Astrocyte of the cerebellum (primary cell): ENCODE data around the gene PREPL.

Source experiments
- DNase-seq: peaks from one replicate; pipeline ENCODE4 v3.0.0-alpha.2; 2011; ENCODE audit warnings: low read depth
- H3K4me3 ChIP-seq: 2 replicates; pipeline ENCODE4 v1.5.1; 2011; ENCODE audit warnings: mild to moderate bottlenecking, low read depth, low read length, moderate library complexity
- in situ Hi-C: cut with HindIII; loops from 2 replicates; pipeline ENCODE4 v1.10.0; 2017; ENCODE audit warnings: low sequenced_read_pairs
- TF ChIP-seq, protein P1 (sequence below): IDR thresholded peaks from 2 replicates; pipeline ENCODE4 v1.5.1; 2012; ENCODE audit warnings: low read length, low read depth, moderate library complexity, mild to moderate bottlenecking; ENCODE audit errors: missing control alignments

The PREPL gene

GRCh38 chr2:44333994-44334393 is 27.3 kb downstream of the PREPL start:
- in situ Hi-C loops = no loop called here
- TF ChIP-seq, protein P1, sequence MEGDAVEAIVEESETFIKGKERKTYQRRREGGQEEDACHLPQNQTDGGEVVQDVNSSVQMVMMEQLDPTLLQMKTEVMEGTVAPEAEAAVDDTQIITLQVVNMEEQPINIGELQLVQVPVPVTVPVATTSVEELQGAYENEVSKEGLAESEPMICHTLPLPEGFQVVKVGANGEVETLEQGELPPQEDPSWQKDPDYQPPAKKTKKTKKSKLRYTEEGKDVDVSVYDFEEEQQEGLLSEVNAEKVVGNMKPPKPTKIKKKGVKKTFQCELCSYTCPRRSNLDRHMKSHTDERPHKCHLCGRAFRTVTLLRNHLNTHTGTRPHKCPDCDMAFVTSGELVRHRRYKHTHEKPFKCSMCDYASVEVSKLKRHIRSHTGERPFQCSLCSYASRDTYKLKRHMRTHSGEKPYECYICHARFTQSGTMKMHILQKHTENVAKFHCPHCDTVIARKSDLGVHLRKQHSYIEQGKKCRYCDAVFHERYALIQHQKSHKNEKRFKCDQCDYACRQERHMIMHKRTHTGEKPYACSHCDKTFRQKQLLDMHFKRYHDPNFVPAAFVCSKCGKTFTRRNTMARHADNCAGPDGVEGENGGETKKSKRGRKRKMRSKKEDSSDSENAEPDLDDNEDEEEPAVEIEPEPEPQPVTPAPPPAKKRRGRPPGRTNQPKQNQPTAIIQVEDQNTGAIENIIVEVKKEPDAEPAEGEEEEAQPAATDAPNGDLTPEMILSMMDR = no peak
- no peak for DNase-seq
- H3K4me3 ChIP-seq = no peak overlapping the region

GRCh38 chr2:44330801-44331200 is 30.5 kb downstream of the PREPL start:
- H3K4me3 ChIP-seq = no peak overlapping the region
- no peak for DNase-seq
- in situ Hi-C loops = no loop called here
- TF ChIP-seq, protein P1 = no peak

DNA sequence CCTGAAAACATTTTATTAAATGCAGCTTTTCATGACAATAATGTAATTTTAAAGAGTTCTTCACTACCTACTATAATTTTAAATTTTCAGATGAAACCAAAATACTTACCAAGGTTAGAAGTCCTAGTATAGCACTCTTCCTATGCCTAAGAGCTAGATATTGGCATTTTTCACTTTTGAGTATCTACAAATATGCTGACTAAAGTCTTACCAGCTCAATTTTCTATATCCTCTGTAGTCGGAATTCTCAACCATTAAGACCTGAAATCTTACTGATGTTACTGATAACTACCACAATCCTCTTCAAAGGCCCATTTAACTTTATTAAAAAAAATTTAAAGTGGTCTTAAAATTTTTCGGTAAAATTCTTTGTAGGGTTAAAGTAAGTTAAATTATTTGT is 32.0 kb downstream of the PREPL start:
- no peak overlapping the region for H3K4me3 ChIP-seq
- in situ Hi-C loops = no loop called here
- TF ChIP-seq, protein P1 = no peak

DNA sequence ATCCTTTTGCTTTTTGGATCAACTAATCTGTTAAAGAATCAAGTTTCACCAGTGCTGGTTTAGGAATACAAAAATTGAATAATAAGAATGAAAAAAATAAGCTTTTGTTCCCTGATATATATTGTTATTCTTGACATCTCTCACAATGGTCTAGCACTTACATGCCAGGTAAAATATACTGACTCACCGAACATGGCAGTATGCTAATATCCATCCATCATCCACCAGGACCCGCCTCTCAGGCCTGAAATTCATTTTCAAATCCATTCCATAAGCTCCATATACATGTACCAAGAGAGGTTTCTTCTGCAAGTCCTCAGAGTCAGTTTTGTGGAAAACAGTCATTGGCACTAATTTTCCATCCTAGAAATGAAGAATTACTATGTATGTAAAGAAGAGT is 32.5 kb downstream of the PREPL start:
- in situ Hi-C loops = no loop called here
- TF ChIP-seq, protein P1 = no peak
- DNase-seq = no peak
- H3K4me3 ChIP-seq = no peak overlapping the region

More for the DNA sequence above, 32.0 kb downstream of the PREPL start:
- no peak for DNase-seq

- no peak for DNase-seq
- TF ChIP-seq, protein P1 = no peak
- in situ Hi-C loops = no loop called here
- no peak overlapping the region for H3K4me3 ChIP-seq
Measured at GRCh38 chr2:44326548-44327264, 34.6 kb downstream of the PREPL start.

GRCh38 chr2:44325897-44326296 is 35.4 kb downstream of the PREPL start:
- TF ChIP-seq, protein P1 = no peak
- DNase-seq = no peak
- in situ Hi-C loops = no loop called here
- no peak overlapping the region for H3K4me3 ChIP-seq
